T-helper 2 cell (primary cell): ENCODE measurements around the gene TPM3.
A peak's percentile ranks its signal among the peaks of the same experiment; 100 is the strongest.
"Not testable (repeated sequence)": the region's sequence is repeated elsewhere in the genome, so short reads cannot be mapped to it uniquely, and the experiment has no call there.

Source experiments
- DNase-seq, 5 experiments: peaks; one replicate each; pipeline versions ENCODE4 v3.0.0 to v3.0.0-alpha.2; 2012 to 2022

TPM3 gene

DNA sequence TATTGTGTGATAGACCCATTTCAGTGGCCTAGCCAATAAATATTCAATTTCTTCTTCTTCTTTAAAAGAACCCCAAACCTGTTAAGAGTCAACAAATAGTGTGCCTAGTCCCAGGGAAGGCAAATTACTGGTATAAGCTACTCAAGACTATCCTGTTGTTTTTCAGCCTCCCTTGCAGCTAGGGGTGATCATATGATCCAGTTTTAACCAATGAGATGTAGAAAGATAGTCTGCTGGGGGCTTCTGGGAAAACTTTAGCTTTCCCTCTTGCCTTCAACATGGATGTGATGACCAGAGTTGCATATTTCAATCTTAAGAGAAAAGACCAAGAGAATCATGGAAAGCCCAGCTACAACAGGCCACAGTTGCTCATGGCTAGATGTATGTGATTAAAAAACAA lies 32.3 kb downstream of the TPM3 start:
- no peak for DNase-seq

DNA sequence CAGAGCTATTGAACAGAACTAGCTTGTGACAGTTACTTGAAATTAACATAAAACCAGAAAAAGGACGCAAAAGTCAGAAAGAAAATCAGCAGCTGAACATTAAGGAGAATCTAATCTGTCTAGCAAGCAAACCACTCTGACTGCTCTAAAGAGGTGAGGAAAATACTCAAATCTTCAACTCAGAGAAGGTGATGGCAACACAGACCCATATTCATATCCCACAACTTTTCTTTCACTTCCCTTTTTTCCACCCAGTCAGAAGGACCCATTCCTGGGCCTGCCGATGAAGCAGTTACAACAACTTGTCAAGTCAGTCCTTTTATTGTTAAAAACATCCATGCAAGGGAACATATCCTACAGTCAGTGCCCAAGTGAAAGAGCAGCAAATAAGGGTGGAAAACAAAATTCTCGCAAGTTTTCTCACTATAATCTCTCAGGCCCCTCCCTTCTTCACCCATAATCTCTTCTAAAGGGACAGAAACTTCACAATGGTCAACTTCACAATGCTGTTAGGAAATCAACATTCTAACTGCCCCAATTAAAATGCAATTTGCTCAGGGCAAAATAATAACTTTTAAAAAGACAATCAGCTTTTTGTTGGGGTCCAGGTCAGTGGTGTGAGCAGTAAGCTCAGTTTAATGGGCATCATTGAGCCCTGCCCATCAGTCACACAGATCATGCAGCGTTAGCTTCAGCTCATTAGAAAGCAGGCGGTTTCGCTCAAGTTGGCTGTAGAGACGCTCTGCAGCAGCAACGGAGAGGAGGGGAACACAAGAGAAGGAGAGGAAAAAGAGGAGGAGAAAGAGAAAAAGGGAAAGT lies 33.4 kb downstream of the TPM3 start:
- DNase-seq = no peak

GRCh38 chr1:154157520-154158306 lies 34.2 kb downstream of the TPM3 start:
- peak in 4 of 5 experiments; percentile 48 to 98 (median 68) for DNase-seq

- no peak for DNase-seq
Observed at GRCh38 chr1:154155251-154155650, 36.6 kb downstream of the TPM3 start.

GRCh38 chr1:154154534-154155191 lies 37.2 kb downstream of the TPM3 start, which contains the start of gene NUP210L:
NUP210L (minus strand) TSS chr1:154155073.
- DNase-seq = no peak

DNA sequence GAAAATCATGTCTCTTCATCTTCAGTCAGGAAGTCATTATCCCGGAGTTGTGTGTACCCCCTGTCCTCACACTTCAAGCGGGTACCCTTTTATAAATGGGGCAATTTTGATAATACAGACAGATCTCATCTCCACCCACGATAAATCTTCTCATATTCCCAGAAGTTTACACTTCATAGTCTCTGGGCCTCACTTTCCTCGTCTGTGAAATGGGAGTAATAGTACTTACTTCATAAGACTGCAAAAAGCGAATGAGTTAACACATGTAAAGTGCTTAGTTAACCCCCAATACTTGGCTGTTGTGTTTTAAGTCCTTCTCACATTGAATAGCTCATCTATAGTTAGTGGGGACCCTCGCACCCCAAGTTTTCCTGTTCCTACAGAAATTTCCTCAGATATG lies 37.8 kb downstream of the TPM3 start:
- DNase-seq = no peak

DNA sequence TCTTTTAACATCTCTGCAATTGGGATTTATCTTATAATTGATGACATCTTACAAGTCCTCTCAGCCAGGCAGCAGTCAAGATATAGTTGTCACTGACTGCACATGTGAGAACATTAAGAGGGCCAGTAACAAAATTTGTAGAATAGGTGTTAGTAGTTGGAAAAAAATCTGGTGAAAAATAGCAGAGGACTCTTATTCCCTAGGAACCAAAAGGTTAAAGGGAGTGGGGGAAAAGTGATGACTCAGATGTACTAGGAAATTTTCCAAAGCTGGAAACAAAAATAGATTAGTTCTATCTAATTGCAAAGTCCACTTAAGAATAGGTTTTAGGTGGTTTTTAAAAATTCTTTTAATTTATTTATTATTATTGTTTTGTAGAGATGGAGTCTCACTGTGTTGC lies 40.6 kb downstream of the TPM3 start:
- no peak for DNase-seq

- peak in 1 of 5 experiments; percentile 63 for DNase-seq
Observed at GRCh38 chr1:154148807-154149206, 43.1 kb downstream of the TPM3 start.

DNA sequence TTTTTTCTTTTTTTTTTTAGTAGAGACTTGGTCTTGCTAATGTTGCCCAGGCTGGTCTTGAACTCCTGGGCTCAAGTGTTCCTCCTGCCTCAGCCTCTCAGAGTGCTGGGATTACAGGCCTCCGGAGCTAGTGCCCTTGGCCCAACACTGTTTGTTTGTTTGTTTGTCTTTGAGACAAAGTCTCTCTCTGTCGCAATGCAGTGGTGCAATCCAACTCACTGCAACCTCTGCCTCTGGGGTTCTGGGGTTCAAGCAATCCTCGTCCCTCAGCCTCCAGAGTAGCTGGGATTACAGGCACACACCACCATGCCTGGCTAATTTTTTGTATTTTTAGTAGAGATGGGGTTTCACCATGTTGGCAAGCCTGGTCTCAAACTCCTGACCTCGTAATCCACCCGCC lies 44.4 kb downstream of the TPM3 start:
- not testable (repeated sequence) for DNase-seq

GRCh38 chr1:154145986-154146385 lies 45.9 kb downstream of the TPM3 start:
- DNase-seq = no peak

DNA sequence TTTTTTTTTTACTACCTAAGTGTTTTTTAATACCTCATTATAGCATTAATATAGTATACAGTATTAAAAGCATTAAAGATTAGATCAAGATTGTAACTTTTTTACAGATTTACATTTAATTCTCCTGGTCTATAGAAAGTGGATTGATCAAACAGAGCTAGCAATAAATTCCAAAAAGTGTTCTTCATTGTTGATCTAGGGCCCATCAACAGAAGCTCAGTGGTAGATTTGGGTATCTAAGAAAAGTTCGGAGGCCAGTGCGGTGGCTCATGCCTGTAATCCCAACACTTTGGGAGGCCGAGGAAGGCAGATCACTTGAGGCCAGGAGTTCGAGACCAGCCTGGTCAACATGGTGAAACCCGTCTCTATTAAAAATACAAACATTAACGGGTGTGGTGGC lies 49.5 kb downstream of the TPM3 start:
- no peak for DNase-seq

GRCh38 chr1:154141240-154141639 lies 50.7 kb downstream of the TPM3 start:
- DNase-seq = no peak

- DNase-seq = no peak
Observed at GRCh38 chr1:154137888-154138287, 54.0 kb downstream of the TPM3 start.

DNA sequence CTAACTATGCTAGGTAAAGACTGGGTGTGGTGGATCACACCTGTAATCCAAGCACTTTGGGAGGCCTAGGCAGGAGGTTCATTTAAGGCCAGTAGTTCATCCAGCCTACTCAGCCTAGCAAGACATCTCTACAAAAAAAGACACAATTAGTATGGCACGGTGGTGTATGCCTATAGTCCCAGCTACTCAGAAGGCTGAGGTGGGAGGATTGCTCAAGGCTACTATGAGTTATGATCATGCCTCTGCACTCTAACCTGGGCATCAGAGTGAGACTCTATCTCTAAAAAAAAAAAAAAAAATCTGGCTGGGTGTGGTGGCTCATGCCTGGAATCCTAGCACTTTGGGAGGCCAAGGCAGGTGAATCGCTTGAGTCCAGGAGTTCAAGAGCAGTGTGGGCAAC lies 58.6 kb downstream of the TPM3 start:
- no peak for DNase-seq

DNA sequence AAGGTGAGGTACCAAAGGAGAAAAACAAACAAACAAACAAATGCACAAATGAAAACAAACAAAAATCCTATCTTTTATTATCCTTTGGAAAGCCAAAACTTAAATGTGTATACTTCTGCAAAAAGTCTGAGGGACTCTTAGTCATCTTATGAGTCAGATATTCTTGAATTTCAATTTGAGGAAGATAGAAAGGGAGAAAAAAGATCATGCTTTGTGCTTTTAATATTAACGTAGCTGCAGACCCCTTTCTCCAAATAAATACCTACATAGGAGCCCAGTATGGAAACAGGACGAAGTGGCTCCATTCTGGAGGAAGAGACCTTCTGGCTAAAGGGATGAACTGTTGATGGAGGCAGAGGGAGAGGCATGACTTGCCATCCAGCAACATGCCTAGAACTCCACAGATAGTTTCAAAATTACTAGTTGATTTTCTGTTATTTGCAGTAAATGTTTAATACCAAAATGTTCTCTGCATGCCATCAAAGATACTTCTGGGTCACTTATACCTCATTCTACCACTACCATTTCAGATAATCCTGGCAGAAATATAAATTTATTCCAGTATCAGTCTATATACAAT lies 62.4 kb downstream of the TPM3 start:
- DNase-seq = no peak

- DNase-seq = not testable (repeated sequence)
Observed at GRCh38 chr1:154123205-154123604, 68.7 kb downstream of the TPM3 start.

DNA sequence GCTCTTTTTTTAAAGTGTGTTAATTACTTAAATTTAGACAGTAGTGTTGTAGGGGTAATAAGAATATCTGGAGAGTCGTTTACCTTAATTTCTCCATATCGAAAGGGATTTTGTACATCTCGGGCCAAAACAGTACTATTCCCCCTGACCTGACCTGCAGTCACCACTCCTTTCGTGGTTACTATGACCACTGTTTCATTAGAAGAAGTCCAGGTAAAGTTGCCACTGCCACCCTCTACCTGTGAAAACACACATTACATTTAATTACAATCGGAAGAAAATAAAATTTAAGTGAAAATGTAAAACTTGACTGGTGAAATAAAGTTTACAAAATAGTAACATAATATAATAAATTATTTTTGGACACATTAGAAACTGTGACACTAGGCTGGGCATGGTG lies 74.3 kb downstream of the TPM3 start:
- no peak for DNase-seq

DNA sequence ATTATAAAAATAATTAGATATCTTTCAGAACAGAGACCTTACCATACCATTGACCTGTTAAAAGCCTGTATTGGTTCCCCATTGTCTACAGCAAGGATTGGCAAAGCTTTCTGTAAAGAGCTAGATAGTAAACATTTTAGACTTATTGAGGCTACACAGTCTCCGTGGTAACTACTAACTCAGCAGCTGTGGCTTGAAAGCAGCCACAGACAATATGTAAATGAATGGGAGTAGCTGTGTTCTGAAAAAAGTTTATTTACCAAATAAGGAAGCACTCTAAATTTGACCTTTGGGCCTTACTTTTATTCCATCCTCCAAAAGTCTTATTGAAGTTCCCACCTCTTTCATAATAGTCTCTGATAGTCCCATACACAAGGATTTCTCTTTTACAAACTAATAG lies 76.7 kb downstream of the TPM3 start:
- peak in 1 of 5 experiments; percentile 51 for DNase-seq
